GM19438 (cell line): ENCODE measurements around the gene STX16.

Experiments used
- ATAC-seq: cut with Tn5 transposase; IDR thresholded peaks from one replicate; pipeline ENCODE4 v1.9.1; 2021; ENCODE audit warnings: low read depth; ENCODE audit not compliant: unreplicated experiment

STX16 gene

DNA sequence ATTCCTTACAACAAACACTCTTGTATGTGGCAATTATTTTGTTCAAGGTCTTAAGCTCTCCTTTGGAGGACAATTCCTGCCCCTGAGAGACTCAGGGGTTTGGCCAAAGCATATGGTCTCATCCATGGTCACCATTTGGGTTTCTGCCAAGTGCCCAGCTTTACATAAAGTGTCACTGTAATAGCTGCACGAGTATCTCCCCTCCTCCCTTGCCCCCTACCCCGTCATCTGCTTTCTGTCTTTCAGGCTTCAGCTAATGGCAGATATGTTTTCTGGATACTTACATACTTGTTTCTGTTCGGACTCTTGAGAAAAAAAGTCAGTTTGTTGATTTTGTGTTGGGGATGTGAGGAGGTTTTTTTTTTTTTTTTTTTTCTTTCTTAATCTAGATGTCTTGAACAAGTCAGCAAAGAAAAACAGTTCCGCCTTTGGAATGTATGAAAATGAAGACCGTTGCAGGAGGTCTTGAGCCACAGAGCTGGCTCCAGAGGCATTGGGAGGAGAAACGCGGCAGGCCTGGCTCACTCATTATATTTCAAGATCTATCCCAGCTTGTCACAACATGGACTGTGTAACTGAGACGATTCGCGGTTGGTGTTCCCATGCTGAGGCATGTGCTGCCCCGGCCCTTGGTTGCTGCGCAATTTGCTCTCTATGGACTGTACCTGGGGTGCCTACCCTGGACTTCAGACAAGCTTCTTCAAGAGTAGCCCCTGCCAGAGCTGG, 32.6 kb upstream of the STX16 start:
- ATAC-seq = no peak

DNA sequence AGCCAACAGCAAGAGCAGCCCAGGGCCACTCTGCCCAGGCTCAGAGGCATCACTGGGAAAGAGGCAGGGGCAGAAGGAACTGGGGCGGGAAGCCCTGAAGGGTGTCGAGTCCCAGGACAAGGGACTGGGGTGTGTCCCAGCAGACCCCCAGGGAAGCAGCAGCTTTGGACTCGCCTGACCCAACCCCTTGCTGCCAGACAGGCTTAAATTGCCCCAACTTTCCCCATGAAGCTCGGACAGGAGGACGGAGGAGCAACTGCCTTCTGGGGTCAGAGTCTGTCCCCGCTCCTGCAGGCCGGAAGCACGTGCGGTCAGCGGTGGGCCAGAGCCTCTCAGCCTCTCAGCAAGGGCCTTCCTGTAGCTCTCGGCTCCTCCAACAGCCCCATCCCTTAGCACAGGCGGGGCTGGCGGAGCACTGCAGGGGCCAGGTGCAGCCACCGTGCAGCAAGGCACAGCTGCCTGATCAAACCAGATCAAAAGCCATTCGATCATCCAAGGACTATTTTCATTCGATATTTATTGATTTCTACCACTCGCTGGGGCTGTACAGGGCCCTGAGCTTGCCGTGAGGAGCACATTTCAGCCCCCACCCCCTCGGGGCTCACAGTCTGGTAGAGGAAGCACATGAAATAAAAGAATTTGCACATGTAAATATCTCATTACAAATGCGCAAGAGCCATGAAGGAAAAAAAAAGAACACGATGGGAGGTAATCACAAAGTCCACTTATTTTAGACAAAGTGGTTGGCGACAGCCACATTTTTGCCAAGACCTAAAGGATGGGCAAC, 31.8 kb upstream of the STX16 start:
- ATAC-seq = no peak

DNA sequence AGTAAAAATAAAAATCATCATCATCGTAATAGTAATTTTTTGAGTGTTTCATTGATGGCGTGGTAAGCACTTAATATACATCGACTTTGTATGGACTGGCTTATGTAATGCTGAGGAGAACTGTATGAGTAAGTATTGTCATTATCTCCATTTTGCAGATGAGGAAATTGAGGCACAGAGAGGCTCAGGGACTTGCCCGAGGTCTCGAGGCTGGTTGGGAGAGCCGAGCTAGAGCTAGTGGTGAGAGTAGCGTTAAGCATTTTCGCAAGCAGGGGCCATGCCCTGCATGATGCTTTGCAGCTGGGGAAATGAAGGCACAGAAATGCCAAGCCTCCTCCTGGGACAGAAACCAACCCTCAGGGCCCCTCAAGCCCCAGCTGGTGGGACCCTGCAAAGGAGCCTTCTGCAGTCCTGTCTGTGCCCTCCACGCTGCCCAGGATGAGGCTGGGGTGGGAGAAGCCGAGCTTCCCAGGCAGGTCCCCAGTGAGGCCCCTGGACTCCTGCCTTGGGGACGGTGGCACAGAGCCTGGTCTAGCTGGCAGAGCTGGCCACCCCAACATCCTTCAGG, 31.1 kb upstream of the STX16 start:
- no peak for ATAC-seq

DNA sequence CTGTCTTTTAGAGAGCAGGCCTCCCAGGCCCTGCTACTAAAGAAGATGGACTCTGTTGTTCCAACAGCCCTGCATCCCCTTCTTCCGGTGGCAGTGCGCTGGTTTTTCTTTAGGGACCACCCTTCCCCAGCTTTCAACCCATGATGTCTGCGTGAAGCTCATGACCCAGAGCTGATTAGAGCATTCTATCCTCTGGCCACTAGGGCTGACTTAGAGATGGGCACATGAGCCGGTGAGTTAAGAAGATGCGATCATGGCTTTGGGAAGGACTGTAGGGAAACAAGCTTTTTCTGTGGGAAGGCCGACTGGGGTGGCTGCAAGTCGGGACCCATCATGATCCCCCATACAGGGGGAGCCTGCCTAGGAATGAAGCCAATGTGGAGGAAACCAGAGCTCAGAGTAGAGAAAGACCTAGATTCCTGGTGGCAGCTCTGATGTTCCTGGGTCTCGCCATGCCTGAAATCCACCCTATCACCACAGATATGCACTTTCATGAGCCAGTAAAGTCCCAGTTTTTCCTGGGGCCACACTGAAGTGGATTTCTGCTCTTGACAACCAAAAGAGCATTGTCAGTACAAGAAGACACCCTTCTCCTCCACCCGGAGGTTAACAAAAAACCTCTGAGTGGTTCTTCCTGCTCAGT, 29.1 kb upstream of the STX16 start:
- no peak for ATAC-seq

DNA sequence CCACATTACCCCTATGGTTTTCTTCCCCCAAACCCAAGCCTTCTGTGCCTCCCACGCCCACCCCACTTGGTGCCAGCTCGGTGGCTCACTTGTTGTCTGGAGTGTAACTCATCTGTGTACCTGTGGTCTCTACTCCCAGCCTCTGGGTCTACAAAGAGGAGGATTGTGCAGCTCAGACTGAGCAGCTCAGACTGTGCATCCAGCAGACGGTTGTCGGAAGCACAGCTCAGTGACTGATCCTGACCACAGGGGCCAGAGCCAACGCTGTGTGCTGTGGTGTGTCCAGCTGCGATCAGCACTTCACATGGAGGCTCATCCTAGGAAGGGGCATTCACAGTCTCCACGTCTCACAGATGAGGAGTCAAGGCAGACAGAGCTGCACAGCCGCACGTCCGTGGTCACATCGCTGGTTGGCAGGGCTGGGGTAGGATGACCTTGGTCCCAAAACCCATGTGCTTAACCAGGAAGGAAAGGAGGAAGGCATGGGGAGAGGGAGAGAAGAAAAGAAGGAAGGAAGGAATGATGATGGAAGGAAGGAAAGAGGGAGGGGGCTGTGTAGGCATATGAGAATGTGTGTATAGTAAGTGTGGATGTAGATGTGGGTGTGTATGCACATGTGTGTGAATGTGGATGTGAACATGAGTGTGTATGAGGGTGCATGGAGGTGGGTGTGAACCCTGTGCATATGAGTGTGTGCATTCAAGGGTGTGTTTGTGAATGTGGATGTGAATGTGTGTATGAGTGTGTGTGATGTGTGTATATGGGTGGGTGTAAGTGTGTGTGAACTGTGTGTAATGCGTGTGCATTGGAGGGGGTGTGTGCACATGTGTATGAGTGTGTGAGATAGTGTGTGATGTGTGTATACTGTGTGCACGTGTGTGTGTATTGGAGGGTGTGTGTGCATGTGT, 28.2 kb upstream of the STX16 start:
- no peak for ATAC-seq

DNA sequence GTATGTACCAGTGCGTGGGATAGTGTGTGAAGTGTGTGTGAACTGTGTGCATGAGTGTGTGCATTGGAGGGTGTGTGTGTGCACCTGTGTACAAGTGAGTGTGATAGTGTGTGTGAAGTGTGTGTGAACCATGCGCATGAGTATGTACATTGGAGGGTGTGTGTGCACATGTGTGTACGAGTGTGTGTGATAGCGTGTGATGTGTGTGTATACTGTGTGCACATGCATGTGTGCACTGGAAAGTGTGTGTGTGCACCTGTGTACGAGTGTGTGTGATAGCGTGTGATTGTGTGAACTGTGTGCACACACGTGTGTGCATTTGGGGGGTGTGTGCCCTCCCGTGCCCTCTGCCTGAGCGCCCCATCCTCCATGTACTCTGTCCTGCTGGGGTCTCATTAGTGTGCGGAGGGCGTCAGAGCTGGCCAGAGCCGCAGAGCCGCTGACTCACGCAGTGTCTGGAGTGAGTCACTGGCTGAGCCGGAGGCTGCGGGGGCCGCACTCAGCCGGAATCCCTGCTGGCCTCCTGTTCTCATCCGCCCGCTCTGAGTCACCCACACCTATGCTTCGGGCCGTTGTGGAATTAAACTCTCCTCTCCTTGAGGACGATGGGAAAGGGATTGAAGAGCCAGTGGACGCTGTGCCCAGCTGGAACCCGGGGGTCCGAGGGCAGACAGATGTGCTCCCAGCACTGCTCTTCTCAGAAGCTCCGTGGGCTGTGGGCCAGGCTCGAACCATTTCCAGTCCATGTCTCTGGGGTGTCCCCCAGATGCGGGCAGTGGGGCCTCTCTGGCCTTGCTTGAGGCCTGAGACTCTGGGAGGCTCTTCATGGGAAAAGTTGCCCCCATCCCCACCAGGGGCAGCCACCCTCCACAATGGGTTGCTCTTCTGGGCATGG, 27.3 kb upstream of the STX16 start:
- ATAC-seq = no peak

DNA sequence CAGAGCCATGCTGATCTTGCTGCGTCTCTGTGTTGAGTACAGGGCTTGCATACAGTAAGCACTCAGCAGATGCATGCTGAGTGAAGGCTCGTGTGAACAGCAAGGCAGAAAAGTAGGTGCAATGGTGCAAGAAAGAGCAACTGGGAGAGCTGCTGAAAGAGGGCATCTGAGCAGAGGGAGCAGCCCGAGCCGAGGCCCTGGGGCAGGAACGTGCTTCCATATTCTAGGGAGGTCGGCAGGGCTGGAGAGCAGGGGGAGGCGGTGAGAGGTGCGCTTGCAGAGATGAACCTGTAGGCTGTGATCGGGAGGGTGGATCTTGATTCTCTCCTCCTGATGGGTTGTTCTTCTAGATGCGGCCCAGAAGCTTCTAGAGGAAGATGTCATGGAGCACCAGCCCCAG, 26.4 kb upstream of the STX16 start:
- no peak for ATAC-seq

DNA sequence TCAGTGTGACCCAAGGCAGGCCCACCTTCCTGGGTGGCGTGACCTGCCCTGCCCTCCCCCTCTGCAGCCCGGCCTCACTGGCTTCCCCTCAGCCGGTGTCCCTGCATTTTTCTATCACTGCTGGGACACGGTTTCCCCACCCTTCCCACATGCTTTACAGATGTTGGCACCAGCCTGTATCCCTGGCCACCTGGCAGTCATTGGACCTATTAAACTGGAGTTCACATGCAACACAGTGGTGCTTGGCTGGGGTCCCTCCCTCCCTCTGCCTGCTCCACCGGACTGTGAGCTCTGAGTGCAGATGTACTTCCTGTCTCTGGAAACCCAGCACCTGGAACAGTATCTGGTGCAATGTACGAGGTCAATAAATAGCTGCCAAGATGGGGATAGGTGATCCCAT, 25.5 kb upstream of the STX16 start:
- ATAC-seq = no peak

DNA sequence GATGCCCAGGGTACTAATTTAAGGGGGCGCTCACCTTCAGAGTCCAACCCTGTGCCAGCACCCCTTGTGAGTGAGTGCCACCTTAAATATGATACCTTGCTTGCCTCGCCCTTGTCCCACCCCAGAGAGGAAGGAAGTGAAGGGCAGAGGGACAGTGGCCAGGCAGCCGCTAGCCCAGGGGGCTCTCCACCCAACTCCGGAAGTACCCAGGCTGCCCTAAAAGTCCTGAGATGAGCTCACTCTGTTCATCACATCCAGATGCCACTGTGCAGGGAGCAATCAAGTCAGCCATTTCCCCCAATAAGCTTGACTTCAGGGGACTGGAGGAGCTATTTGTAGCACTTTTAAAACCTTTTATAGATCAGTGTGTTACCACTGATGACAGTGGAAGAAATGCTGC, 25.0 kb upstream of the STX16 start:
- no peak for ATAC-seq

DNA sequence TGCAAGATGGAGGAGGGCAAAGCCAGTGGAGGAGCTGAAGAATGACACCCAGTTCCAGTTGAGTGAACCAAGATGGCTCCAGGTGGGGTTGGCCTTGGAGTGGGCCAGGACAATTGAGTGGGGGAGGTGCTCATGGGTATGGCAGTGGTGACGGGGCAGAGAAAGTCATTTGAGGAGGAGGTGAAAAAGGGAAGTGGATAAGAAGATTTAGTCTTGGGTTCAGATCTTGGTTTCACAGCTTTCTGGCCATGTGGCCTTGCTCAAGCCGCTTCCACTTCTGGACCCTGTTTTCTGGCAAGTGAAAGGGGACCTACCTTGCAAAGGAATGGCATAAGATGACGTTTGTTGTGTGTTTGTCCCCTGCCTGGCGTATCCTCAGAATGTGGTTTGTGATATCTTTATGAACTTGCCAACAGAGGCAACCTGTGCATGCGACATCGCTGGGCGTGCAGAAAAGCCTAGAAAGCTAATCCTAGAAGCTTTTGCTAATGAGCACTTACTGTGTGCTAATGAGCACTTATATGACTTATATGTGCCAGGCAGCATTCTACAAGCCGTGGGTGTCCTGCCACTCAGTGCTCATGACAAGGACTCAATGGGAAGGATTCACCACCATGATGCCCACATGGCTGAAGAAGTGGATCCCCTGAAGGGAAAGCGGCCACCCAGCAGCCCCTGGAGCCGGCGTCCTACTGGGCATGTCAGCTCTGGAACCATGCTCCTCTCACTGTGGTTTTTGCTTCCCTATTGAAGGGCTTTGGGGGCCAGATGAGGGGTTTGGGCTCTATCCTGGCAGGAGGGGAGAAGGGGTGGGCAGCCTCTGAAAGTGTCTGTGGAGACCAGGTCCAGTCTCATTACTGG, 23.6 kb upstream of the STX16 start:
- ATAC-seq = no peak

DNA sequence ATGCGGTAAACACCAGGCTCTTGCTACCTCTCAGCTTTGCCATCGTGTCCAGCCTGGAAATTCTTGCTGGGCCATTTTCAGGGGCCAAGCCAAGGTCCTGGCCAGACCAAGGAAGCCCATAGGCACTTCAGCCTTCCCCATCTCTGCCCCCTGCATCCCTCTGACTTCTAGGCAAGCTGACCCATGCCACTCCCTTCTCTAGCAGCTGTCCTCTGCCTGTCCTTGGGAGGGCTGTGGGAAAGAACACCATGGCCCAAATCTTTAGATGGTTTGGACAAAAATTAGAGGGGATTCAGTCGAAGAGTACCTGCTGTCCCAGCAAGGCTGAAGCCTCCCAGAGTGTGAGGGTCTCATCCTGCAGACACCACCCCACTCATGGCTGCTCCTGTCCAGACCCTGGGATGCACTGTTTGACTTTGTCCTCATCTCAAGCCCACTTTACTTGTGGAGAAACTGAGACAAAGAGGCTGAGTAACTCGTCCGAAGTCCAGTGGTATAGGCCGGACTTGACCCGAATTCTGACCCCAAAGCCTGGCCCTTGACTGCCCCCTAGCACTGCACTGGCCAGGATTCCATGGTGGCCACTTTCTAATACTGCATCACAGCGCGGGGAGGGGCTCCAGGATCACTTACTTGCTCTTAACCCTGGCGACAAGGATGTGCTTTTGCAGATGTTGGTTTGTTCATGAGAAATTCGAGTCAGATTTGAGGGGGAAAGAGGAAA, 22.4 kb upstream of the STX16 start:
- ATAC-seq = no peak

DNA sequence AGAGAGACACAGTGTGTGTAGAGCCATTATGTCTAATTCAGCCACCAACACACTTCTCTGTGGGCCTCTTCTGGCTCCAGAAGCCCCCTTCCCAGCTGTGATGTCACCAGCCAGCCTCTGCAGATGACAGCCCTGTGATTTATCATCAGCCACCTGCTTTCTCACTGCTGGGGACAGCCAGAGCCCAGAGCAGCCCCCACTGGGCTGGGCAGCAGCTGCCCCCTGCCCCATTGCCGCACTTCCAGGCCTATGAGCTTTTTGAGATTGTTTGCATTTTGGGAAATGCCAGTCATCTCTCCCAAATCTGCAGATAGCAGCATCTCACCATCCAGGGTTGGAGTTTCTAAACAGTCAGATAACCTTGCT, 21.9 kb upstream of the STX16 start:
- ATAC-seq = no peak

DNA sequence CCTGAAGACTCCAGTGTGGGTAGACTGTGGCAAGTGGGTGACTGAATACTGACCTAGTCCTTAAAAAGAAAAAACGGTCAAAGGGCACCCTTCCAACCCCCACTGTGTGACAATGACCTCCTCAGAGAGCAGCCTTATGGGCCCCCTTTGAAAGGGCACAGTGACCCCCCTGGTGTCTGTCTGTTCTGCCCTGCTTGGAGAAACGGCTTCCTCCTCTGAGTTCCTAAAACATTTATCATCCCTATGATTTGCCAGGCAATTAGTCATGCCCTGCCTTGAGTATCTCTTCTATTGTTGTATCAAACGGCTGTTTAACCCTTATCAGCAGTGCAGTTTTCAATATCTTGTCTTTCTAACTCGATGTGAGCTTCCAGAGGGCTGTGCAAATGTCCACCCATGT, 21.0 kb upstream of the STX16 start:
- ATAC-seq = no peak

DNA sequence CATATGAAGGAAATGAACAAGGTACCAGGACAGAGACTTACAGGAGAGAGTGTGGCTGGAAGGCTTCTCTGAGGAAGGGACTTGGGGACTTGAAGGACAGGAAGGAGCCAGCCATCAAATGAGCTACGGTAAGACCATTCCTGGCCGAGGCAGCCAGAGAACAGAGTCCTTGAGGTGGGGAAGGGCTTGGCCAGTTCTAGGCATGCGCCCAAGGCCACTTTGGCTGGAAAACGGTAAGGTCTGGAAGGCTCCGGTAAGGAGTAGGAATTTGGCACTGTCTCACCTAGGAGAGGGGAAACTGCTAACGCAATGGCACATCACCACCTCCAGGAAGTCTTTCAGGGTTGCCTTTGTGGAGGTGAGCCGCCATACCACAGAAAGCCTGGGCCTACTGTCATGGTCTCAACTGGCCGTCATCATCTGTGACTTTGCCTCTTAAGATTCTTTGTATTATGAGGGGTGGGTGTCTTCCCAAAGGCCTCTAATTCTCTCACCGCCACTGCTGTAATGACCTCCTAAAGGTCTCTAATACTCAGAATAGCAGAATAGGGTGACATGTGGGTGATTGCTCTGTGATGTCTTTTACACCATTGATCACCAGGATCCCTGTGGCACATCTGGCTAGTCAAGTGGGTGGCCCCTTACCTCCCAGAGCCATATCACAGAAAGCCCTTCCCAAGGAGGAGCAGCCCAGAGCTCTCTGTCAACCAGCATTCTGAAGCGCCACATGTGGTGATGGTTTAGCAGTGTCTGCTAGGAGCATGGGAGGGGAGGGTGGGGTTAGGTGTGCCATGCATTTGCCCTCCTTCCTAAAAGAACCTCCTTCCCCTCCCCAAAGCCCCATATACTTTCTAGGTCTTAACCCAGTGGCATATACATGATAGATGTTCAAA, 17.7 kb upstream of the STX16 start:
- no peak for ATAC-seq

DNA sequence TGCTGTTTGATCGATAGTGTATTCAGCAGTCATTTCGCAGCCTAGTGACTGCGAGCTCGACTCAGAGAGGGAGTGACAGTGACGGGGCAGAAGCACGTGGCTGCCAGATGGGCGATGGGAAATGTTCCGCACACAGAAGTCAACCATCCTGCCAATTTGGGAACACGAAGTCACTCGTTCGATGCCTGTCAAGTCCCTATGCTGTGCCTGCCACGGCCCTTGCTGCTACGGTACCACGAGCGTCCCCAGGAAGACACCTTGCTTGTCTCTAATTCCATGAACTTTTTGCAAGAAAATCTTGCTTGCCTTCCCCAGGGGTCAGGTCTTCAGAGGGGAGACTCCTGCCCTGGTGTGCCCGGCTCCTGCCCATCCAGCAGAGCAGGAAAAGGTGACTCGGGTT, 17.0 kb upstream of the STX16 start:
- ATAC-seq = no peak

DNA sequence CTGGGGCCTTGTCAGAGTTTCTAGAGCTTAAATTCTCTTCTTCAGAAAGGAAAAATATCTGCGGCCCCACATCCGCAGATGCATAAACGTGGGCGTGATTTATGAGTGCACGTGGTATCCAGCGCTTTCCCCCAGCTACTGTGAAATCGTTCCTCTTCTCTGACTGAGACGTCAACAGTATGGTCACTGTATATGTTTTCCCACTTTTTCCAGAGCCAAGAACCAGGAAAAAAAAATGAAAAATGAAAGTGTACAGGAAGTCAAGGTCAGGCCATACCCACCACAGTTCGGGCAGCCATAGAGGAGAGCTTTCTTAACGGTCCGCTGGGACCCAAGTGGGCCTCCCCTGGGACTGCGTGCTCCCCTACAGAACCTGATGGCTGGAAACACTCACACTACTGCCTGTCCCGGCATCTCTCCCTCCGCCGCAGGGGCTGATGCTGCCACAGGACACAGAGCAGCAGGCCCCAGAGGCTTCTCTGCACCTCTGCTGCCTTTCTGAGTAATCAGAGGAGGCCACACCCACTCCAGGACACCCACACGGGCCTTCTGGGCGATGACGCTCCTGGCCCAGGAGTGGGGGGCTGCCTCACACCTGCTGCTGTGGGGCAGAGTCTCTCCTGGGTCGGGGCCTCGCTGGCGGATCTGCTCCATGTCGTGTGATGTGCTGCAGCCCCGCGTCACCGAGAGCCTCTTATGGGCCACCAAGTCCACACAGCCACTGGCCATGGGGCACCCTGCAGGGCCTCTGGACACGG, 16.4 kb upstream of the STX16 start:
- ATAC-seq = no peak
